Measurements from ENCODE around the gene SLC1A2.
"Not testable (repeated sequence)": the region's sequence is repeated elsewhere in the genome, so short reads cannot be mapped to it uniquely, and the experiment has no call there.

SLC1A2 gene

DNA sequence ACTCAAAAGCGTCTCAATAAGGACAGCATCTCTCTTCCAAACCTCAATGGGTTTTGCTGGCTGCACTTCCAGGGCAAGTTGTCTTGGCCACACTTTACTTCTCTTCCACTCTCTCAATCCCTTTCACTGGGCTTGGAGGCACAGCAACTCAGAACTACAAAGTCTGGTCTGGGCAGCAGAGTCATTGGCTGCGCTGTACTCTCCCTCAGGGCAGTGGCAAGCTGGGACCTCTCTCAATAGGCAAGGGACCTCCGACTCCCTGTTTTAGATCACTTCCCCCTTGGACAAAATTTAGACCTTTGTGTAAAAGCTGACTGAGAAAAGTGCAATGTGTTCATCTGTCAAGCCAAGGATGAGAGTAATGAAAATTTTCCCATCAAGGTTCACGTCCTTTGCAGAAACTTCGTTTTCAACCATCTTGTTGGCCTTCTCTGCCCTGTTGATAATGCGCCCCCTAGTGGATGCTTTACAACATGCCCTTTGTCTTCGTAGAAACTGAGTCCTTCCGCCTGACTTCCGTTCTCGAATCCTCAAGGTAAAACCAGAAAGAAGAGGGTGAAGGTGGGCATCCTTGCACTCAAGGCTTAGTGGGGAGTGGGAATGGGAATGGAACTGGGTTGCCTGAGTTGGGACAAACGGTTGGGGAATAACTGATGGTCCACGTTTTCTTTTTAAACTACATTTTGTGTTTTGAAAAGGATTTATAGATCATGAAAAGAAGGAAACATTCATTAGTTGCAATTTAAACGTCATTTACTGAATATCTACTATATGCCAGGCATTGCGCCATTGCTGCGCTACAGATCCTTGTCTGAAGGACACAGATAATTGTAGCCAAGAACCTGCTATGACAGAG lies 181.3 kb downstream of the SLC1A2 start:
- DNase-seq: peak; percentile 30

DNA sequence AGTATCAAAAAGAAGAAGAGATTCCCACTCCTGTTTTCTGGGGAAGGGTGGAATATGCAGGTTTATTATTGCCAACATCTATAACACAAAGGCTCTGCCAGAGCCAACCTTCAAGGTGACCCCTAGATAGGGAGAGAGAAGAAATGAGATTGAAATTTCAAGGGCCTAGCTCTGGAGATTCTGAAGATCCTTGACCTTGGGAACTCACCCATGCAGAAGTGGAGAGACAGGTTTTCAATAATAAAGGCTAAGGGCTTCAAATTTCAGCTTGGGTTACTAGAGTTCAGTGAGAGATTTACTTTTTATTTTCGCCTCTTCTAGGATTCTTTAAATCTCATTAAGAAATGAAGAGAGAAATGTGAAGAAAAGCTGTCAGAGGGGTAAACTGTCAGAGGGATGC lies 182.0 kb downstream of the SLC1A2 start:
- DNase-seq: no peak

DNA sequence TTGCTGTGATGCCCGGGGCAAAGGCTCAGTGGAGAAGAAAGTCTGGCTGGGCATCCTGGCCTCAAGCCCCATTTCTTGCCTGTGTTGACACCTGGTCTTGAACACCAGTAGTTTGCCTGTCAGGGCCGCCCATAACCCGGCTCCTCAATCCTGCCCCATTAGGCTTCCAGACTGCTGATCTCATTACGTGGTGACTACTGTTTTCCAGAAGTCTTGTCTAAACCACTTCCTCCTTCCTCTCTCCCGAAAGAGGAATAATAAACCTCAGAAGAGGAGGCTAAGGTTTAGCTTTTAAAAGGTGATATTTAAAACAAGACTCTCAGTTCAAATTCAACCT lies 182.7 kb downstream of the SLC1A2 start:
- no peak for DNase-seq

DNA sequence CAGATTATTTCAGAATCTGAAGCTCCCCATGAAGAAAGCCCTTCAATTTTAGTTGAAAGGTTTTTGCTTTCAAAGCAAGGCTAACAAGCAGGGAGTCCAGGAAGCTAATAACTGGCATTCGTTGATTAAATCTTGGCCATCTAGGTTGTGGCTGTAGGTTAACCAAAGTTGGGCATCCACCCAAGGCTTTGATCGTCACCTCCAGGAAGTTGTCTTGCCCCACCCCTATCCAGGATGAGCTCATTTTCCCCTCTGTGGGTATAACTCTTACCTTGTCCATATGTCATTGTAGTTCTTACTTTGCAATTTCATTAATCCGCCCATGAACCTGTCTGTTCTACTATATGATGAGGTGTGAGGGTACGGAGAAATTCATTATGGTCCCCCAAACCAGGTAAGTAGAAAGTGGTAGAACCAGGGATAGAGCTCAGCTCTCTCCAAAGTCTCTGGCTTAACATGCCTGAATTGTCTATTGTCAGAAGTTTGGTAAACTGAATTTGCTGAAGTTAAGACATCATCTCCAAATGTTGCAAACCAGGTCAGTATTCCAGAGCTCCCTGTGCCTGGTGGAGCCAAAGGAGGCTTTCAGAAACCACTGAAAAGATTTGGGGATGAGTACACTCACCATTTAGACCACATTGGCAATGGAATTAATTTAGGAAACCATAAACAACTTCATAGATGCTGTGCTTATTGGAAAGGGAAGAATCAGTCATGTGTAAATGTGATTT lies 183.3 kb downstream of the SLC1A2 start:
- no peak for DNase-seq

DNA sequence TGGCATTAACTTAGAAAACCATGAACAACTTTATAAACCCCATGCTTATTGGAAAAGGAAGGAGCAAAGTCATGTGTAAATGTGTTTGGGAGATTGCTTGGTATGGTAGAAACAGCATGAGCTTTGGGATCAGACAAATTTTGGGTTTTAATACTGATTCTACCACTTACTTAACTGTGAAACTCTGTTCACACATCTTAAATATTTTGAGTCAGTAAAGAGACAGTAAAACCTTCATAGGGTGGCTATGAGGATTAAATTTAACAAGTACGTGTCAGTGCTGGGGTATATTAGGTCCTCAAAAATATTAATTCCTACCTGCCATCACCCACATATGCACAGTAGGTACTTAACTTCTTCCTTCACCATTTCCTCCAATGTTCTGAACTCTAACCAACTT lies 183.9 kb downstream of the SLC1A2 start:
- DNase-seq: no peak

DNA sequence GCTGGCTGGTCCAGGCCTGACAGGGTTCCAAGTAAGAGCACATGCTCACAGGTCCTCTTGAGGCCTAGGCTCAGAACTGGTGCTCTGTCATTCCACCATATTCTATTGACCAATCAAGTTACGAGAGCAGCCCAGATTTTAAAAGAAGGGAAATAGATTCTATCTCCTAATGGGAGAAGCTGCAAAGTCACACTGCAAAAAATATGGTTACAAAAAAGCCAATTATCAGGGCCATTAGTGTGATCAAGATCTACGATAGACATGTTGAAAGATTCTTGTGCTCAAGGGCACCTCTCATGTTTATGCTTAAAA lies 184.2 kb downstream of the SLC1A2 start:
- no peak for DNase-seq

DNA sequence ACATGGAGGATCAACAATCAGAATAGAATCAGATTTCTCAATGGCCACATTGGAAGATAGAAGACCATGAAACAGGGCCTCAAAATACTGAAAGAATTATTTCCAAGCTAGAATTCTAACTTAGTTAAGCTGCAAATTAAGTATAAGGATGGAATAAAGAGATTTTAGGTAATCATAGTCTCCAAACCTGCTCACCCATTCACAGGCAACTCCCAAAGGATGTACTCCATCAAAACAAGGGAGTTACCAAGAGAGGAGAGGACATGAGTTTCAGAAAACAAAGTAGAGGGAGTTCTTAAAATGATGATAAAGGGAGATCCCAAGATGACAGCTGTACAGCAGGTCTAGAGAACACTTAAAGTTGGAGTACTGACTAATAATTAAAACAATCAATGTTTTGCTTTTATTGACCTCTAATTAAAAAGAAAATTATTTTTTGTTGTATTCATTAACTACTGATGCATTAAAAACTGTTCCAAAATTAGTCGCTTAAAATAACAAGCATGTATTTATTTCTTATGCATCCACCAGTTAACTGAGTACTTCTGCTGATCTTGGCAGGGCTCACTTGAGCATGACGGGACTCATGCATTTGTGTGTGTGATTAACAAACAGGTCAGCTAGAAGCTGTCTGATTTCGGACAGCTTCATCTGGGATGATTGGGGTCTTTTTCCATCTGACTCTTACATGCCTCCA lies 184.8 kb downstream of the SLC1A2 start:
- DNase-seq: no peak

DNA sequence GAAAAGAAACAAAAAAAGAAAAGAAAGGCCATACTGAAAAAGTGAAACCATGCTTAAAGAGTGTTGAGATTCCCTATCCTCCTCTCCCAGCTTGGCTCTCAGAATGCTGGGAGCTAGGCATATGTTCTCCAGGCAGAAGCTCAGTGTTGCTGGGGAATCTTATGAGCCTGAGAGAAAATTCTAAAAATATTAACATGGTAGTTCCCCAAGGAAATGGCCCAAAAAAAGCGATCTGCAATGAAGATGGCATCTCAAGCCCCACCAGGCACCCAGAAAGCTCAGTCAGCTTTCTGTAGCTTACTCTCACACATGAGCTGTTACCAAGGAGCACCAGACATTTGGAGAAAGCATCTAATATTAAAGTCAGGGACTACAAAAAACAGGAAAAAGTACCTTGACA lies 185.8 kb downstream of the SLC1A2 start:
- no peak for DNase-seq

DNA sequence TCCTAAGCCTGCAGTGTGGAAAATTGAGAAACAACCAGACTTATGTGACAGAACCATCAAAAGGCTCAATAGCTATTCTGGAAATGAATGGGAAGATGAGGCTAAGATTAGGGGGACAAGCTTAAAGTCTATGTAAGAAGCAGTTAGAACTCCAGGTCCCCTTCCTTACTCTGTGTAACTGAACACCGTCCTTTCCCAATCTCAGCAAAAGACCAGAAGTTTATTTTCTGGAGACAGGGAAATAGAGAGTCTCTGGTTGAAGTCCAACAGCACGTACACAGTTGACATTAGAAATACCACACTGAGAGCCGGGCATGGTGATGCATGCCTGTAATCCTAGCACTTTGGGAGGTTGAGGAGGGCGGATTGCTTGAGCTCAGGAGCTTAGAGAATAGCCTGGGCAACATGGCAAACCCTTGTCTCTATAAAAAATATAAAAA lies 186.4 kb downstream of the SLC1A2 start:
- DNase-seq: no peak

DNA sequence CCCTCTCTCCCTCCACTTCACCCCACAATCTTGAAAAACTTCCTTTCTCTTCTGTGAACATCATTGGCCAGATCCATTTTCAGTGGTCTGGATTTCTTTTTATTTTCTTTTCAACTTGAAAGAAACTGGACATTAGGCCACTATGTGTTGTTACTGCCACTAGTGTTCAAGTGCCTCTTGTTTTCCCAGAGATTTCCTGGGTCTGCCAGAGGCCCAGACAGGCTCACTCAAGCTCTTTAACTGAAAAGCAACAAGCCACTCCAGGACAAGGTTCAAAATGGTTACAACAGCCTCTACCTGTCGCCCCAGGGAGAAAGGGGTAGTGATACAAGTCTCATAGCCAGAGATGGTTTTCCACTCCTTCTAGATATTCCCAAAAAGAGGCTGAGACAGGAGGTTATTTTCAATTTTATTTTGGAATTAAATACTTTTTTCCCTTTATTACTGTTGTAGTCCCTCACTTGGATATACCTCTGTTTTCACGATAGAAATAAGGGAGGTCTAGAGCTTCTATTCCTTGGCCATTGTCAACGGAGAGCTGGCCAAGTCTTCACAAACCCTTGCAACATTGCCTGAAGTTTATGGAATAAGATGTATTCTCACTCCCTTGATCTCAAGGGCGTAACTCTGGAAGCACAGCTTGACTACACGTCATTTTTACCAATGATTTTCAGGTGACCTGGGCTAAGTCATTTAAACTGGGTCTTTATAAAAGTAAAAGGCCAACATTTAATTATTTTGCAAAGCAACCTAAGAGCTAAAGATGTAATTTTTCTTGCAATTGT lies 188.1 kb downstream of the SLC1A2 start:
- DNase-seq: no peak

DNA sequence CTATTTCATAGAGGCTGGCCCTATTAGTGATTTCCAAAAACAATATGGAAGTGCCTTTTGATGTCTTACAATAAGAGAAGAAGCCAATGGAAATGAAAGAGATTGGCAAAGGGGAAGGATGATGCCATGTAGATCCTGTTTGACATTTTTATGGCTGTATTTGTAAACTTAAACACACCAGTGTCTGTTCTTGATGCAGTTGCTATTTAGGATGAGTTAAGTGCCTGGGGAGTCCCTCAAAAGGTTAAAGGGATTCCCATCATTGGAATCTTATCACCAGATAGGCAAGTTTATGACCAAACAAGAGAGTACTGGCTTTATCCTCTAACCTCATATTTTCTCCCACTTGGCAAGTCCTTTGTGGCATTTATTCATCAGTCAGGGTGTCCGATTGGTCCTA lies 189.0 kb downstream of the SLC1A2 start:
- no peak for DNase-seq

DNA sequence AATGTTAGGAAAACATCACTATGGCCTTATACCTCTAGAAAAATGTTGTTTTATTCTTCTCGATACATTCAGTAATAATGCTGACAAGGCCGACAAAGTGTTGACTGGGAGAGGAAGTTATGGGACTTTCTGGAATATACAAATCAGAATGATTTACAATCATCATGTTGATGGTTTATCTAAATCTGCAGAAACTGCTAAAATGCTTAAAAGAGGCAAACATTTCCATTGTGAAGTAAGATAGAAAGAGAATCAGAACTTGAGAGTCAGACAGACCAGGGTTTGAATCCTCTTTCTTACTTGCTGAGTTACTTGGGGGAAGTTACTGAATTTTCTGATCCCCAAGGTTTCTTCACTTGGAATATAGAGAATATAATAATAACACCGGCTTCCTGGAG lies 191.0 kb downstream of the SLC1A2 start:
- no peak for DNase-seq

DNA sequence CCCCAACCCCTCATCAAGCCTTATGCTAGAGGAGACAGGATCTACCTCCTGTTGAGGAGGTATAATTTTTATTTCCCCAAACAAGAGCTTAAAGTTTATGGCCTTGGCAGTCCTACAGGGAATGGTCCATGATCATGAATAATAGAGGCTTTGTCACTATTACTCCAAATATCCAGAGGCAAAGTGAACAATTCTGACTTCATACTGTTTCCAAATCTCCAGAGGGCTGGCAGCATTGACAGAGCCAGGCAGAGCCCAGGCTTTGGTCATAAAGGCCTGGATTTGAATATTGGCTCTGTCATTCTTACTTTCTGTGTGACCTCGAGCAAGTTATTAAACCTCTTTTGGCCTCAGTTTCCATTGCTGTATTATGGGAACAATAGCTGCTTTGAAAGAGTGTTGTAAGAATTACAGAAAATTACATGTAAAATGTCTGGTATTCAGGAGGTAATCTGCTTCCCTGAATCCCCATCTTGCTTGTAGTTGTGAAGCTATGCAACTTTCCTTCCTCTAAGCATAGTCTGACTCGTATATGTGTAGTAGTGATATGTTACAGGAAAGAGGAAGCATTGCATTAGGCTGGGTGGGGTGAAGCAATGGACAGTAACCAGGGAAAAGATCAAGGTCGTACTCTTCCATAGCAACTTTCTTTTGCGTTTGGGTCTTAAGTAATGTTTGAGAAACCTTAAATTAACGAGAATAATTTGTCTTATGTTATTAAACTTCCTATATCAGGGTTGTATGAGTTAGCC lies 191.6 kb downstream of the SLC1A2 start:
- DNase-seq: no peak

DNA sequence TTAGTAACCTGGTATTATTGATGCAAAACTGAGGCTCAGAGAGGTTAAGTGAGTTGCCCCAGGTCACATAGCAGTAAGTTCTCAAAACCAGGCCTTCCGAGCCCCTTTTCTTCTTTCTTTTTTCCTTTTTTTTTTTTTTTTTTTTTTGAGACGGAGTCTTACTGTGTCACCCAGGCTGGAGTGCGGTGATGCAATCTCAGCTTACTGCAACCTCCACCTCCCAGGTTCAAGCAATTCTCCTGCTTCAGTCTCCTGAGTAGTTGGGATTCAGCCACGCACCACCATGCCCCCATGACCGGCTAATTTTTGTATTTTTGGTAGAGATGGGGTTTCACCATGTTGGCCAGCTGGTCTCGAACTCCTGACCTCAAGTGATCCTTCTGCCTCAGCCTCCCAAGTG lies 192.6 kb downstream of the SLC1A2 start:
- not testable (repeated sequence) for DNase-seq

DNA sequence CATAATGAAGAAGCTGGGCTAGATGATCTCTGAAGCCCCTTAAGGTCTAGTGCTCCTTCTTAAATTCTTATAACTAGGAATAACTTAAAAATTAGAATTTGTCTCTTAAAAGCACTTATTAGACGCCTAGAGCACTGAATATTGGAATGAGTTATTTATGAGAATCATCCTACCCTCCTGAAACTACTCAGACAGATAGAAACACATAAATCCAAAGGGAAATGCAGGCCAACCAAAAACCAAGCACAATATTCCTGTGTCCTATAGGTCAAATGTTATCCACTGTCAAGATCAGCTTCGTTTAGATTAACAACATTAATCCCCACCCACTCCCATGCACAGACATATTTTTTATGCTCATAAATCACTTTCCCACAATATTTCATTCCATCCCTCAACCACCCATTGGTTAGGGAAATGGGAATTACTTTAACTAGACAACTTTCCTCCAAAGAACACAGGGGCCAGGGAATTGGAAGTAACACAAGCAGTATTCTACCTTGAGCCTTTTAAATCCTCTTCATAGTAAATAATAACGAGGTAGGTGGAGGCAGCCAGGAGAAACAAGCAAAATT lies 193.3 kb downstream of the SLC1A2 start:
- DNase-seq: no peak

DNA sequence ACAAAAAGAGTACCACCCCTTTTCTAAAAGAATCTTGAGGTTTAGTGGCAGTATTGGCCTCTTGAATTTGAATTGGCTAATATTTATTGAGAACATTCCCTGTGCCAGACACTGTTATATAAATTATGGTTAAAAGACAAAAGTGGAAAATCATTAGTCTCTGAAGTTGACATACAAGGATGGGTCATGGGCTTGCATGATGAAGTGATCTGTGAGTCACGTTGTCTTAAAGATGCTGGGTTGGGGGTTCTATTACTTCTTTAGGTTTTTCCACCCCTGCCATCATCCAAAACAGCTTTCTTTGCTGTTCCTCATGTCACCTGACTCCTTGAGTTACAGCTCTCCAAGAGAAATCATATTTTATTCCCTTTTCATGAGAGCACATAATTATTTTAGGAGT lies 195.4 kb downstream of the SLC1A2 start:
- DNase-seq: no peak

DNA sequence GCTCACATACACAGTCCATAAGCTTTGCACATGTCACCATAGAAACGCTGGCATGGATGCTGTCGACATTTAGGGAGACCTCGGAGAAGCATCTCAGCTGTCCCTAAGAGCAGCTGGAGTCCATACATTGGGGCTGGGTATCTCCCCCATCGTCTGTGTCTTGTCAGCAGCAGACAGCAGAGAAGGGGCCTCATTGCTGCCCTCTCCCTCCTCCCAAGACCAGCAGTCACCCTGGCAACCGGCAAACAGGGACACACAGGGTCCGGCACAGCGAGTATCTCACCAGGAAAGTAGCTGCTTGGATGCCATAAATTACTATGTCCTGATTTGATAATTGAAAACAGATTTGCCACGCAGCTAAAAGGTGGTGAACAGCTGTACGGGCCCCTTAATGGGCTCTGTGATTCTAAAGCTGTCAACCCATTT lies 196.0 kb downstream of the SLC1A2 start:
- no peak for DNase-seq

DNA sequence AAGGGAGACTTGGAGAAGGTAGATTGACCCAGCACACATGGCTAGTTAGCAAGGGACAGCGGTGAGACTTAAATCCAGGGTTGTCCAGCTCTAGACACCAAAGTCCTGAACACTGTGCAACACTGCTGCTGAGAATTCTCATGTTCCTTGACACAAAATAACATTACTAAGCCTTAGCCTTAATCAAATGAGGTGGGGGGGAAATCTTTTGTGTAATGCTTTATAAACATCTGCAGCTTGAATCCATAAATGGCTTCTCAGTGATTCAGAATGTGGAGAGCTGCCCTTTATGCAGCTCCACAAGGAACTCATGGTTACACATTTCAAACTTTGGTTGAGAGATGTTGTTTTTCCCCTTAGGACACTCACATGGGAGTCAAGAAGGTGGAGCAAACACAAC lies 200.4 kb downstream of the SLC1A2 start:
- no peak for DNase-seq

DNA sequence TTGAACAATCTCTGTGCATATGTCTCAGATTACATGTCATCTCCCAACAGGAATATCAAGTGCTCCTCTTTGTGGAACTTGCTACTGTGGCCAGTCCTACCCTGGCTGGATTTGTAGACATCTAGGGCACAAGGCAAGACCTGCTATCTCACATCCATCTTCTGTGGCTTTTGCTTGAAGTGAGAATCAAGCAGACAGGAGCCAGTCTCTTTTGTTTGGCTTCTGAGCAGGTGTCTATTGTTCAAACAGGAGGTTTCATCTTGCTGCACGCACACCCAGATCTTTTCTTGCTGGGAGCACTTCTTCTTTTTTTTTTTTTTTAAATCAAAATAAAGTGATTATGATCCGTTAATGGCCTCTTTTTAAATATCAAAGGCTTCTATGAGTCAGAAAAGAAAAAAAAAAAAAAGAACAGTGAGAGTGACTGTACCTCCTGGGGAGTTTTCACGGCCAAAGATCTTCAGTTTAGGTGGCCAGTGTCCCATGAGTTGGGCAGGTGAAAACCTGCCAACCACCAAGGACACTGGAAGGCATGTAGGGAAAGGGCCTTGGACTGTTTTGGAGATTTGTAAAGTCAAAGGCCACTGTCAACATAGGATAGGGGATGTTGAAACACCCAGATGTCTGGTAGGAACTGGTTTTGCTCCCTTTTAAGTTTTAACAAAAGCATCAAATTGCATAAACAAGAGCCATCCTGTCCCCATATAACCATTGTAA lies 202.2 kb downstream of the SLC1A2 start:
- no peak for DNase-seq

DNA sequence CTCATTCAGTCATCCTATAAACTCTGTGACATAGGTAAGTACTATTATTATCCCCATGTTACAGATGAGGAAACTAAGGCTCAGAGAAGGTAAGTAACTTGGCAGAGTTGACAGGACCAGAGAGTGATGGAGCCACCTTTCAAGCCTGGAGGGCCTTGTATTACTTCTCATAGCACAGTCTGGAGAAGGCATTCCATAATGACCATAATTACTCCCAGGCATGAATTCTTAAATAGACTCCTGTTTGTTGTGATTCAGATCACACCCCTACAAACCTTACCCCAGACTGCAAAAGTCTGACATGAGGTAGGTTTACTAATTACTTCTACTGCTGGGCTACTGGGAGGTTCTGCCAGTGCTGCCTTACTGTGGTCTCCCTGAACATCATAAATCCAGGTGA lies 203.4 kb downstream of the SLC1A2 start:
- no peak for DNase-seq

DNA sequence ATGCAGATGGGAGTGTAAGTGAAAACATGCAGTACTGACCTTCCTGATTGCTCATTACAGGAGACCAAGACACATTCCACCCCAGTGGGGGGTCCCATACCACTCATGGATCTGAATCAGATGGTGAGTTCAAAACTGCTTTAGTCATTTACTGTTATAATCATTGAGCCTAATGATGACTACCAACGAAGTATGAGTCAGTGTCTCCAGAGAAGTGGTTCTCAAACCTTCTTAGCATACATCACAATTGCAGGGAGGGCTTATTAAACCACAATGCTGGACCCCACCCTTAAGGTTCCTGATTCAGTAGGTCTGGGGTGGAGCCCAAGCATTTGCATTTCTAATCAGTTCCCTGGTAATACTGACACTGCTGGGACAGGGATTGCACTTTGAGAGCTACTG lies 204.6 kb downstream of the SLC1A2 start:
- DNase-seq: no peak

All from NCI-H774 (cell line).